GM18517 (cell line): Measurements from ENCODE around the gene PIGP.
"Not testable (repeated sequence)": the region's sequence is repeated elsewhere in the genome, so short reads cannot be mapped to it uniquely, and the experiment has no call there.

Experiments
- ATAC-seq: cut with Tn5 transposase; IDR thresholded peaks from one replicate; pipeline ENCODE4 v1.9.1; 2021; ENCODE audit warnings: mild to moderate bottlenecking, moderate library complexity; ENCODE audit not compliant: unreplicated experiment

PIGP gene

DNA sequence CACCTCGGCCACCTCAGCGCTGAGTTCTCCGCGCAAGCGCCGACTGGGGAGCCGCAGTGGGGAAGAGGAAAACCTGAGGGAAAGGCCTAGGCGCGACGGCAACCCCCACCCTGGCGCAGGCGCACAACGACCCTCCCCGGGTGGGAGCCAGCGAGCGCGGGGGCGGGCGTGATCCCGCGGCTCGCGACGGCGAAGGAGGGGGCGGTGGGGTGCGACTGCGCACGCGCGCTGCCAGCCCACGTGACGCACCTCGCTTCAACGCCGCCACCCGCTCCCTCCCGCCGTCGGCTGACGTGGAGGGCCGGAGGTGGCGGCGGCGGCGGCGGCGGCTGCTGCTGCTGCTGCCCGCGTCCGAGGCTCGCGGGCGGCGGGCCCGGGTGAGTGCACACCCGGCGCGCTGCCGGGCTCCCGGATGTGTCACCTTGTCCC, at the start of gene PIGP, which contains the start of gene TTC3:
Gene PIGP, minus strand, starts transcription at position 84 of the 429 bp plus-strand sequence. CDS start 556 bp downstream, outside the sequence.
Gene TTC3, plus strand, starts transcription at position 267 of the 429 bp plus-strand sequence. CDS start 14,004 bp downstream, outside the sequence.
- peak; percentile 60 for ATAC-seq

DNA sequence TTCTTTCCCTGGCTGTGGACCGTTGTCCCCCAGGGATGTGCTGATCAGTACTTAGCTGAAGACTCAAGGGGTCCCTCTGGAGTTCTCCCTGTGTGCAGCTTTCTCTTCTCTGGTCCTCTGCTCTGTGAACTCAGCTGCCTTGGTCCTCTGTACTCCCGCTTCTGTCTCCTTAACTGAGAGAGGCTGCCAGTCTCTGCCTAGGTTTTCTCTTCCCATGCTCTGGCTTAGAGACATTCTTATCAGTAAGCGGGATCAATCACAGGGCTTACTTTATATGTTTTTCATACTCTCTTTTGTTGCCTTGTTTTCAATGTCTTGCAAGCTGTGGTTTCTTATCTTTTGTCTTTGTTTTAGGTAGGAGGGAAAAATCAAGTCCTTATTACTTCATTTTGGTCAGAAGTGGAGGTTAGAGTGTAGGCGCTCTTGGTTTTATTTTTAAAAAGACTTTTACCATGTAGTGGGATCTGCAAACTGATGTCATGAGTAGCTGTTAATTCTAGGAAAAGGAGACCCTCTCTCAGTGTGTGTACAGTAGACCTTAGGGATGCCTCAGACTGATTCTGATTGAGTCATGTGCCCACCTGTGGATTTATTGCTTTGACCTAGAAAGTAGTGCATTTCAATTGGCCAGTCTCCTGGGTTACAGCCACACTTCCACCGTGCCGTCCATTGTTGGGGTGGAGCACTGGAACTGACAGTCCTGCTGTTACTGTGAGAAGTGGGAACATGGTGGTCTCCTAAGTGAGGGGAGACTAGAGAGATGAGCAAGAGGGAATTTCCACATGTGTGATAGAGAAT, 46.7 kb upstream of the PIGP start:
- no peak for ATAC-seq

DNA sequence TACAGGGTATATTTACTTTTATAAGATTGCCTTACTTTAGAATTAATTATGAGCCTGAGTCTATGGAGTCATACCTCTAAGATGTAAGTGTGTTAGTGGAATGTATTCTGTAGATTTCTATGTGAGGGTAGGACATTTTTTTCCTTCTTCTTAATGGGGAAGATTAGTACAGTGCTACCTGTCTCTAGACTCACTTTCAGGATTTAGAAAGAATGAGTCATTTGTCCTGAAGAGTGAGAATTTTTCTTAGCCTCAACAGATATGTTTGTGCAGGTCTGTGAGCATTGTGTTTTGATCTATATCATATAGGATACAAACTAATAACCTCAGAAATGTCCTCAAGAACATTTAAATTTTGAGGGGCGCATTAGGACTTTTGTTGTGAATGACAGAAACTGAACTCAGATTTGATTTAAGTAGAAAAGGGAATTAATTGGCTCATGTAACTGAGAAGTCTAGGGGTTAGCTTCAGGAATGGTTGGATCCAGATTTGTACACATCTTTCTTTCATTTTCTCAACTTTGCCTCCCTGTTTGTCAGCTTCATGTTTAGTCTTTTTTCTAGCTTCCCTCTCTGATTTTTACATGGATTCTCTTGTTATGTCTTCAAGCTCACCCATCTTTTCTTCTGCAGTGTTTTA, 45.4 kb upstream of the PIGP start:
- no peak for ATAC-seq

DNA sequence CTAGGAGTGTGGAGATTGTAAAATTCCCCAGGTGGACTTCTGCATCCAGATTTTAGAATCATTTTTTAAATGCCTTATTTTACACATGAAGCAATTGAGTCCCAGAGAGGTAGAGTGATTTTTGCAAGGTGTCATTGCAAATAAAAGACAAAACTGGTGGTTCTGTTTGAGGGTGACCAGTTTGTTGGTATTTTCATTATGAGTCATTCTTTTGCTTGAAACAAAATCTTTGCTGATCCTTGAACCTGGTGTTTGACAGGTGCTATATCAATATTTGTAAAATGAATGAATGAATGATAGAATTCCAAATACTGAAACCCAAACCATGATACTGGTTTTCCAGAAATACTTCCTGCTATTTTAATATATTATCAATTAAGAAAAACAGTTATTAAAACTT, 44.3 kb upstream of the PIGP start:
- no peak for ATAC-seq

DNA sequence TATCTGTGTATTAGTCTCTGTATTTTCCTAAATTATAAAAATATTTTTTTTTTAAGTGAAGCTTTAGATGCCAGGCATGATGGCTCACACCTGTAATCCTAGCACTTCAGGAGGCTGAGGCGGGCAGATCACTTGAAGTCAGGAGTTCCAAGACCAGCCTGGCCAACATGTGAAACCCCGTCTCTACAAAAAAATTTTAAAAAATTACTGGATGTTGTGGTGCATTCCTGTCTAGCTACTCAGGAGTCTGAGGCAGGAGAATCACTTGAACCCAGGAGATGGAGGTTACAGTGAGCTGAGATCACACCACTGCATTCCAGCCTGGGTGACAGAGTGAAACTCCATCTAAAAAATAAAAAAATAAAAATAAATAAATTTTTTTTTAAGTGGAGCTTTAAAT, 43.6 kb upstream of the PIGP start:
- not testable (repeated sequence) for ATAC-seq

DNA sequence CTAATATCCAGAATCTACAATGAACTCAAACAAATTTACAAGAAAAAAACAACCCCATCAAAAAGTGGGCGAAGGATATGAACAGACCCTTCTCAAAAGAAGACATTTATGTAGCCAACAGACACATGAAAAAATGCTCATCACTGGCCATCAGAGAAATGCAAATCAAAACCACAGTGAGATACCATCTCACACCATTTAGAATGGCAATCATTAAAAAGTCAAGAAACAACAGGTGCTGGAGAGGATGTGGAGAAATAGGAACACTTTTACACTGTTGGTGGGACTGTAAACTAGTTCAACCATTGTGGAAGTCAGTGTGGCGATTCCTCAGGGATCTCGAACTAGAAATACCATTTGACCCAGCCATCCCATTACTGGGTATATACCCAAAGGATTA, 41.4 kb upstream of the PIGP start:
- ATAC-seq, result not testable (repeated sequence)

DNA sequence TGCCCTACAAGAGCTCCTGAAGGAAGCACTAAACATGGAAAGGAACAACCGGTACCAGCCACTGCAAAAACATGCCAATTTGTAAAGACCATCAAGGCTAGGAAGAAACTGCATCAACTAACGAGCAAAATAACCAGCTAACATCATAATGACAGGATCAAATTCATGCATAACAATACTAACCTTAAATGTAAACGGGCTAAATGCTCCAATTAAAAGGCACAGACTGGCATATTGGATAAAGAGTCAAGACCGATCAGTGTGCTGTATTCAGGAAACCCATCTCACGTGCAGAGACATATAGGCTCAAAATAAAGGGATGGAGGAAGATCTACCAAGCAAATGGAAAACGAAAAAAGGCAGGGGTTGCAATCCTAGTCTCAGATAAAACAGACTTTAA, 38.2 kb upstream of the PIGP start:
- not testable (repeated sequence) for ATAC-seq

DNA sequence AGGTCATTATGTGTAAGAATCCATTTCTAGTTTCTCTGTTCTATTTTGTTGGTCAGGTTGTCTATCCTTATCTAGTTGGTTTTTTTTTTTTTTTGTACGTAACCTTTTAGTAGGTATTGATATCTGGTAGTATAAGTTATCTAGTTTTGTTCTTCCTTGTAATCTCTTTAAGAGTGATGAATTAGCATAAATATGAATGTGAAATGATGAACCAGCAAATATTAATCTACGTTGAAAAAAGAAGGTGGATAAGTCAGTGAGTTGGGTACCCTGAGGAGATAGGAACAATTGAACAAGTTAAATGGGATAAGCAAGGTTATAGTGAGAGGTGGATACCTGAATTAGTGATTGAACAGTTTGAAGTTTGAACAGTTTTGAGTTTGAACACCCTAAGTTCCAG, 34.1 kb upstream of the PIGP start:
- ATAC-seq, result no peak

DNA sequence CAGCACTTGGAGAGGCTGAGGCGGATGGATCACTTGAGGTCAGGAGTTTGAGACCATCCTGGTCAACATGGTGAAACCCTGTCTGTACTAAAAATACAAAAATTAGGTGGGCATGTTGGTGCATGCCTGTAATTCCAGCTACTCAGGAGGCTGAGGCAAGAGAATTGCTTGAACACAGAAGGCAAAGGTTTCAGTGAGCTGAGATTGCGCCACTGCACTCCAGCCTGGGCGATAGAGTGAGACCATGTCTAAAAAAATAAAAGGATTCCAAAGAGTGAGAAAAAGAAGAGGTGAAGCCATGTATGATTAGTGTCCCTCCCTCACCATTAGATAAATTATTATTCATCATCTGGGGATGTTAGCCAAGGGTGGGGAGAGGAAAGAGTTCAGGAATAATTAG, 29.9 kb upstream of the PIGP start:
- ATAC-seq, result not testable (repeated sequence)

DNA sequence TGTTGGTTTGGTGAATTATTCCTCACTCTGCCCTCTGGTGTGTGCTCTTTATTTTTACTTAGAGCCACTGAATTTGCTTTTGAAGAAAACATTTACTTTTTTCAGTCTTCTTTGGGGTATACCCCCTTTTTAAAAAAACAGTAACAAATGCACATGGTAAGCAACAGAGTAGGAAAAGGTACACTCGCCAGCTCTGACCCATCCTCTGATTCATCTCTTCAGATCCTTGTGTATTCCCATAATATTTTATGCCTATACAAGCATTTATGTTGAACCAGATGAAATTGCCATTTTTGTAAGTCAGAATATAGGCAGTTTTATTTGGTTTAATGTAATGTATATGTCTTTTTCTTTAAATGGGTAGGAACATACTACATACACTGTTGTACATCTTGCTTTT, 28.5 kb upstream of the PIGP start:
- no peak for ATAC-seq

DNA sequence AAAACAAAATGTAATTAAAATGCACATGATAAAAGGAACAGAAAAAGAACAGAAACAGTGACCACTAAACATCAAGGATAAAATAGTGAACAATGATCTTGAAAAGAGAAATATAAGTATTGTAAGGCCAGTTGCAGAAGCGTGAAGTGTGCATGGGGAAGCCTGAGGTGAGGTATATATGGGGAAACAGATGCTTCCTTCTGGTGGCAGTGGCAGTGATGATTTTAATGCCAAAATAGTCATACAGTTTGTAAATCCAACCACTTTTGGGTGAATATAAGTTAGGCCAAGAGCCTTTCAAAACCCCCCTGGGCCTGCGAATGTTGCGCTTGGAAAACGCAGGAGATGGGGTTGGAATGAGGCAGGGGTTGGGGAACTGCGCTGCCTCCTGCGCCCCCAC, 27.4 kb upstream of the PIGP start:
- no peak for ATAC-seq

DNA sequence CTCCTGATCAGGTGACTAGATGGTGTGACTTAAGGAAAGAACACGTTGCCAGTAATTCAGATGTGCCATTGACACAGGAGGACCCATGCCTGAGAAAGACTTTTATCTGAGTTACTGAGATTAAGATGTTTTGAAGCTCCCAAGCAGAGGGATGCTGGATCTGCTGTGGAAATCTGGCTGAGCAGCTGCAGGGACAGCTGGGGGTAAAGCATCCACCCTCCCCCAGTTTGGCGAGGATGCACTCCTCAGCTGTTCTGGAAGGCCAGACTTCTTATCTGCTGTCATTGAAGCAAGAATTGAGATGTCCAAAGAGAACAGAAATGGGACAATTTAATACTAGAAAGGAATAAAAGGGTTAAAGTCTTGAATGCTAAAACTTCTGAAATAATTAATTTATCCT, 25.9 kb upstream of the PIGP start:
- ATAC-seq, result no peak

DNA sequence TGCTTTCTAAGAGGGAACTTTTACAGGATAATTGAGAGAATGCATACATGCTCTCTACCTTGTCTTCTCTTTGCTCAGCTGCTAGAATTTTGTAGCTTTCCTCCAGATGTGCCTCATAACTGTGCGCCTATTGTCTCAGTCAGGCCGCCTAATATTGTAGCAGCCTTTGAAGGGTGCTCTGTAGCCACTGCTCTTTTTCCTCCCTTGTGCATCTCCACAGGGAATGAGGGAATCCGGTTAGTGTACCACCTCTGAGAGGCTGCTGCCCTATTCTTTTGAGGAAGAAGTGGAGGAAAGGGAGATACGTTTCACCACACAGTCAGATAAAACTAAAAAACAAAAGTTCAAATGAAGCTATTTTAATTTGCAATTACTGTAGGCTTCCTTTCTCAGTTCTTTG, 22.9 kb upstream of the PIGP start:
- no peak for ATAC-seq

DNA sequence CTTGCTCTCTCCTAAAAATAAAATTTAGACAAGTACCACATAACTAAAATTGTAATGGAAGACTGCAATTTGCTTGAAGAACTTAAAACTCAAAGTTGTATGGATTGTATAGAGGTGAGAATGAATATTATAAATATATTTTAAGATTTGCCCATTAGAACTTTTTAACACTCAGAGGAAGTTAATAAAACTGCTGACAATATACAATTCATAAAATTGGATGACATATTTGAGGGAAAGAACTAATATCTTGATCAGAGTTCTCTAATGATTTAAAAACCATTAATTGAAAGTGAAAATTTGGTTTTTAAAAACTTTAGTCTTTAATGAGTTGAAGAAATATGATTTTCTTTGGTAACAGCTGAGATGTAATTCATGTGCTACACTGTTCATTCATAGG, 21.1 kb upstream of the PIGP start:
- no peak for ATAC-seq

DNA sequence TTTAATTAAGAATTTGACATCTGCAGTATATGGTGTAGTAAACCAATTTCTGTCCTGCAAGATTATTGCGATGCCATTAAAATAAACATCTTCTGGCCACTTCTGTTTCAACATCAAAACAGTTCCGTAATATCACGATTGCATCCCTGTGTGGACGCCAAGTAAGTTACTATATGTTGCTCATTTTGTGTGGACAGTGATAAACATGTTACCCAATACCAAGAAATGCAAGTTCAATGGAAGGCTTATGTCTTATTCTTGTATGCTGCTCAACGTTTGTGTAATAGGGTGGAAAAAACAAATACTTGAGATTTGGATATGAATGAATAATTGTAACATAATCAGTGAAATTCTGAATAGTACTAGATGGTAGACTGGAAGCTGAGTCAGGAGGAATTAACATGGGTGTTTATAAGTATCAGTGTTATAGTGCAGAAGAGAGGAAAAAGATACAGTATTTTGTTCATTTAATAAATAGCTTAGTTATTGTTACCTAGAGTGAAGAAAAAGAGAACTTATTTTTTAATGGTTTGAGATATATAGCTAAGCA, 15.4 kb upstream of the PIGP start:
- ATAC-seq, result no peak

DNA sequence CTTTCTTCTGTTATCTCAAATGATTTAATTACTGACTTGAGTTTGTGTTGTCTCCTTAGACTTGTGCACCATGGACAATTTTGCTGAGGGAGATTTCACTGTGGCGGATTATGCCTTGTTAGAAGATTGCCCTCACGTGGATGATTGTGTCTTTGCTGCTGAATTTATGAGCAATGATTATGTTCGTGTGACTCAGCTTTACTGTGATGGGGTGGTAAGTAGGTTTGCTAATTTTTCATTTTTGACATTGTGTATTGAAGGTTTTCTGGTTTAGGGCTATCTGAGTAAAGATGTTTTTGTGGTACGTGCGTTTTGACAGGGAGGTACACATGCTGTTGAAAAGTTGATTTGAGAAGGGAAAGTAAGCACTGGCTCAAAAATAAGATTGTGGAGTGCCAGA, 14.3 kb upstream of the PIGP start:
- ATAC-seq, result no peak

DNA sequence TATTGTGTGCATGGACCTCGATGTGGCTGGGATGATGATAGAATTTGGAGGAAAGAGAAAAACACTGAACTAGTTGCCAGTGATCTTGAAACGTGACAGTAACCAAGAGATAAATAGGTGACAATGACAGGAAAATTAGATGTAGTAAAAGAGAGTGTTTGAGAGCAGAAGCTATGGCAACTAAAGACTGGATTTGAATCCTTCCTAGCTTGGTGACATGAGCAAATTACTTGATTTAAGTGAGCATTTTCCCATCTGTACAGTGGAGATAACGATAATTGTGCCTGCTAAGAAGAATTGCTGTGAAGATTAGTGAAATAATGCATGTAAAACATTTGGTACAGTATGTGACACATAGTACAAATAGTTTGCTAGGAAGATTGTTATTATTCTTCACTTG, 12.9 kb upstream of the PIGP start:
- no peak for ATAC-seq

DNA sequence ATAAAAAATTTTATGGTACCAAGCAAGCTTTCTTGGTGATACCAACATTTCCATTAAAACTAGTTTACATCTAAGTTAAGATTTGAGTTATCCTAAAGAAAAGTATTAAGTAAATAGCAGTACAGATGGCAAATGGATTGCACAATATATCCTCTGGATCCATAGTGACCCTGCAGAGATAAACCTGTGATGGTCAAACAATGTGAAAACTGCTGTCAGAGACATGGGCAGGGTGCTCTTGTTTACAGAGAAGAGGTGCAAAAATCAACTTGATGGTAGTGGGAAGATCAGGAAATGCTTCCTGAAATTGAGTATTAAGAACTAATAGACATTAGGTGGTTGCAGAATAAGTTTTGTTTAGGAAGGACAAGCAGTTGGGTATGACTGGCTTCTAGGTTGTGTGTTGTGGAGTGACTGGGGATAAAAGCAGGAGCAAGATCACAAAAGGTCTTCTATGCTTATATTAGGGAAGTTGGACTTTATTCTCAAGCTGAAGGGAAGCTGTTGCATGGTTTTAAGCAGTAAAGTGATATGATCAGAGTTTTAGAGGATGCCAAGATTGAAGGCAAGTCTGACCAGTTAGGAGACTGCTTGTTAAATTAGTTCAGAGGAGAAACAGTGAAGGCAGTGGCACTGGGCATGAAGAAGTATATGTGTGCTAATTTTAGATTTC, 10.1 kb upstream of the PIGP start:
- no peak for ATAC-seq

DNA sequence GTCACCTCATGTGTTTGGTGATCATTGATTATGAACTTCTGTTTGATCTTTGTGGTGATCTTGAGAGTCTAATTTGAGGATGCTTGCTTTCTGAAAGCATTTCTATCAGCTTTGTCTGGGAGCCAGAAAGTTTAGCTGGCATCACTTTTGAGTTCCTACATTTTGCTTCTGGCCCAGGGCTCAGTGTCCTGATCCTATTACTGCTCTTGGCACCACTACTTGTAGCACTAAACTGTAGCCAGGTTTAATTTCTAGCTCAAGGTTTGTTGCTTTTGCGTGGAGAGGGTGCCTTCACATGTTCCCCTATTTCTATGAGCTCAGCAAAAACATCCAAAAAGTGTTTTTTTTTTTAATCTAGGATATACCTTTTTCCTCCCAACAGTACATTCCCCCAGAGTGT, 9.5 kb upstream of the PIGP start:
- no peak for ATAC-seq

DNA sequence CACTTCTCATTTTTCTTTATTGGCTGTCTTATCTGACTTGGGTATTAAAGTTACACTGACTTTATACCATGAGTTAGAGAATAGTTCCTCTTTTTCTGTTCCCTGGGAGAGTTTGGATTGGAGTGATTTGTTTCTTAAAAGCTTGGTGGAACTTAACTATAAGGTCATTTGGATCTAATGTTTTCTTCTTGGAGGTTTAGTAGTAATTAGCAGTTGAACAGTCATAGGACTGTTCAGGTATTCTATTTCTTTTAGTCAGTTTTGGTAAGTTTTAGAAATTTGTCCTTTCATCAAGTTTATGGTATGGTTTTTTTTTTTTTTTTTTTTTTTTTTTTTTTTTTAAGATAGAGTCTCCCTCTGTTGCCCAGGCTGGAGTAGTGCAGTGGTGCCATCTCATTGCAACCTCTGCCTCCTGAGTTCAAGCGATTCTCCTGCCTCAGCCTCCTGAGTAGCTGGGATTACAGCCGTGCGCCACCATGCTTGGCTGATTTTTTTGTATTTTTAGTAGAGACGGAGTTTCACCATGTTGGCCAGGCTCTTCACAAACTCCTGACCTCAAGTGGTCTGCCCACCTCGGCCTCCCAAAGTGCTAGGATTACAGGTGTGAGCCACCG, 6.4 kb upstream of the PIGP start:
- ATAC-seq, result no peak

DNA sequence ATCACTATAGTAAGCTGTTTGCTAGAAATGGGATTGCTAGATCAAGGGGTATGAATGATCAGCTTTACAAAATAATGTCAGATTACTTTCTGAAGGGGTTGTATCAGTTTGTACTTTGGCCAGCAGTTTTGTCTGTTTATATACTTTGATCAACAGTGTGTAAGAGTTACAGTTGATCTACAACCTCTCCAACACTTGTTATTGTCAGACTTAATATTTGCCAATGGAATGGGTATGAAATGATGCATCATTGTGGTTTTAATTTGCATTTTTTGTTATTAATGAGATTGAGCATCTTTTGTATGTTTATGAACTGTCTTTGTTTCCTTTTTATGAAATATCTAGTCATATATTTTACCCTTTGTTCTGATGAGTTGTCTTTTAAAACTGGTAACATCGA, 4.5 kb upstream of the PIGP start:
- no peak for ATAC-seq
